Astrocyte of the cerebellum (primary cell): ENCODE measurements around the gene AGBL4.

ENCODE experiments used
- DNase-seq: peaks from one replicate; pipeline ENCODE4 v3.0.0-alpha.2; 2011; ENCODE audit warnings: low read depth
- H3K4me3 ChIP-seq: 2 replicates; pipeline ENCODE4 v1.5.1; 2011; ENCODE audit warnings: mild to moderate bottlenecking, low read depth, low read length, moderate library complexity
- CTCF ChIP-seq: IDR thresholded peaks from 2 replicates; pipeline ENCODE4 v1.5.1; 2012; ENCODE audit warnings: low read length, low read depth, moderate library complexity, mild to moderate bottlenecking; ENCODE audit errors: missing control alignments
- in situ Hi-C: cut with HindIII; loops from 2 replicates; pipeline ENCODE4 v1.10.0; 2017; ENCODE audit warnings: low sequenced_read_pairs

AGBL4 gene

GRCh38 chr1:48767975-48768510 is 1255.7 kb downstream of the AGBL4 start:
- DNase-seq, result no peak
- no peak overlapping the region for H3K4me3 ChIP-seq
- TF ChIP-seq CTCF, result no peak
- in situ Hi-C loops, result no loop called here

DNA sequence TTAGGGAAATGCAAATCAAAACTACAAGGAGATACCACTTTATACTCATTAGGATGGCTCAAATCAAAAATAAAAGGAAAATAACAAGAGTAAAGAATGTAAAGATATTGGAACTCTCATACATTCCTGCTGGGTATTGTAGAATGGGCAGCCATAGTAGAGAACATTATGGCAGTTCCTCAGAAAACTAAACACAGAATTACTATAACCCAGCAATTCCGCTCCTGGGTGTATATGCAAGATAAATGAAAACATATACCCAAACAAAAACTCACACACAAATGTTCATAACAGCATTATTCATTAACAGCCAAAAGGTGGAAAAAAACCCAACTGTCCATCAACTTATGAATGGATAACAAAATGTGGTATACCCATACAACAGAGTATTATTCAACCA is 1258.4 kb downstream of the AGBL4 start:
- in situ Hi-C loops, result no loop called here
- no peak for DNase-seq

GRCh38 chr1:48761986-48762385 is 1261.8 kb downstream of the AGBL4 start:
- no peak for TF ChIP-seq CTCF
- in situ Hi-C loops, result no loop called here
- no peak for DNase-seq
- H3K4me3 ChIP-seq, result no peak overlapping the region

More for the DNA sequence above, 1258.4 kb downstream of the AGBL4 start:
- no peak for TF ChIP-seq CTCF
- H3K4me3 ChIP-seq, result no peak overlapping the region

- H3K4me3 ChIP-seq, result no peak overlapping the region
- peak; percentile 44 for DNase-seq
- in situ Hi-C loops, result no loop called here
- TF ChIP-seq CTCF, result no peak
These were observed 1262.3 kb downstream of the AGBL4 start for GRCh38 chr1:48761411-48761810.

- no peak overlapping the region for H3K4me3 ChIP-seq
- DNase-seq, result no peak
- TF ChIP-seq CTCF, result no peak
- in situ Hi-C loops, result no loop called here
These were observed 1262.9 kb downstream of the AGBL4 start for GRCh38 chr1:48760857-48761256.

GRCh38 chr1:48758976-48759375 is 1264.8 kb downstream of the AGBL4 start:
- no peak overlapping the region for H3K4me3 ChIP-seq
- DNase-seq, result no peak
- TF ChIP-seq CTCF, result no peak
- in situ Hi-C loops, result no loop called here

GRCh38 chr1:48757363-48757762 is 1266.4 kb downstream of the AGBL4 start:
- no peak for DNase-seq
- TF ChIP-seq CTCF, result no peak
- no peak overlapping the region for H3K4me3 ChIP-seq
- in situ Hi-C loops, result no loop called here
